NCI-H1694 treated with DMSO at 0.1 percent for 48 hours (cell line): ENCODE results near the gene COPS3.
A peak's percentile ranks its signal among the peaks of the same experiment; 100 is the strongest.
"Not testable (repeated sequence)": the region's sequence is repeated elsewhere in the genome, so short reads cannot be mapped to it uniquely, and the experiment has no call there.

Experiments used
- DNase-seq: peaks from one replicate; lab custom pipeline; 2025; lab: John Stamatoyannopoulos, UW

COPS3 gene

DNA sequence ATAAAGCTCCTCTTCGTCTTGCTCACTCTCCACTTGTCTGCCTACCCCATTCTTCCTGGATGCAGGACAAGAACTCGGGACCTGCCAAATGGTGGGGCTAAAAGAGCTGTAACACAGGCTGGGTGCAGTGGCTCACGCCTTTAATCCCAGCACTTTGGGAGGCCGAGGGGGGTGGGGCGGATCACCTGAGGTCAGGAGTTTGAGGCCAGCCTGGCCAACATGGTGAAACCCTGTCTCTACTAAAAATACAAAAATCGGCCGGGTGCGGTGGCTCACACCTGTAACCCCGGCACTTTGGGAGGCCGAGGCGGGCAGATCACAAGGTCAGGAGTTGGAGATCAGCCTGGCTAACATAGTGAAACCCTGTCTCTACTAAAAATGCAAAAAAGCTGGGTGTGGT lies 20.6 kb upstream of the COPS3 start:
- not testable (repeated sequence) for DNase-seq

DNA sequence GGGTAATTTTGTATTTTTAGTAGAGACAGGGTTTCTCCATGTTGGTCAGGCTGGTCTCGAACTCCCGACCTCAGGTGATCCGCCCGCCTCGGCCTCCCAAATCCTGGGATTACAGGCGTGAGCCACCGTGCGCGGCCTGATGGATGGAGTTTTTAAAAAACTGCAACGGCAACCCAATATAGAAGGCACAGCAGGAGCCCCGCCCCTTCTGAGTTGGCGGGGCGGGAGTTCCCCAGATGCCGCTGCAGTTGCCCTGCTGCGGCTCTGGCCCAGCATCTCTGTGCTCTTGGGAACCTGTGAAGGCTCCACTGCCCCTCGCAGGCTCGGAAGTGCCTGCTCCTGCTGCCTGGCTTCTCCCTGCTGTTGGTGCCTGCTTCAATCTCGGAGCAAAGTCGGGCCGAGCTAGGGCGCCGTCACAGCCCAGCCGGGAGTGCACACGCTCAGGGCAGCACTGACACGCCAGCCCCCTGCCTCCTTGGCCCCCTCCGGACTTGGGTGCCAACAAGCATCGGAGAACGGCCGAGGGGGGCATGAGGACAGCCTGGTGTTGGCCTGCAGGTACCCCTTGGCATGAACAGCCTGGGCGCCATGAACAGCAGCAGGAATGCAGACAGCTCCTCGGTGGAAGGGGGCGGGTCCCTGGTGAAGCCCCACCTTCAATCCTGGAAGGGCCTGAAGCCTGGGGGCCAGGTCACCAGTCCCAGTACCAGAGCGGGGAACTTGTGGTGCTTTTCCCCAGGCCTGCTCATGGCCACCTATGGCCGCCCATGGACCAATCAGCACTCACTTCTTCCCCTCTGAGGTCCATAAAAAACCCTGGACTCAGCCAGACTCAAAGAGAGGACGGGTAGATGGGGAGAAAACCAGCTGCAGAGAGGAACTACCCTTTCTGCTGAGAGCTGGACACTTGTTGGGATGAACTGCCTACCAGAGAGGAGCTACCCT lies 19.9 kb upstream of the COPS3 start:
- no peak for DNase-seq

DNA sequence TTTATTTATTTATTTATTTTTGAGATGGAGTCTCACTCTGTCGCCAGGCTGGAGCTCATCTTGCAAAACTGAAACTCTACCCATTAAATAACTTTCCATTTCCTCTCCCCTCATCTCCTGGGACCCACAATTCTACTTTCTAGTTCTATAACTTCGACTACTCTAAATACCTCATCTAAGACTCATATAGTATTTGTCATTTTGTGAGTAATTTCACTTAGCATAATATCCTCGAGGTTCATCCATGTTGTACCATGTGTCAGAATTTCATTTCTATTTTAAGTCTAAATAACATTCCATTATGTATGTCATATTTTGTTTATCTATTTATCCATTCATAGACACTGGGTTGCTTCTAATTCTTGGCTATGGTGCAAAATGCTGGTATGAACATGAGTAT lies 17.1 kb upstream of the COPS3 start:
- no peak for DNase-seq

DNA sequence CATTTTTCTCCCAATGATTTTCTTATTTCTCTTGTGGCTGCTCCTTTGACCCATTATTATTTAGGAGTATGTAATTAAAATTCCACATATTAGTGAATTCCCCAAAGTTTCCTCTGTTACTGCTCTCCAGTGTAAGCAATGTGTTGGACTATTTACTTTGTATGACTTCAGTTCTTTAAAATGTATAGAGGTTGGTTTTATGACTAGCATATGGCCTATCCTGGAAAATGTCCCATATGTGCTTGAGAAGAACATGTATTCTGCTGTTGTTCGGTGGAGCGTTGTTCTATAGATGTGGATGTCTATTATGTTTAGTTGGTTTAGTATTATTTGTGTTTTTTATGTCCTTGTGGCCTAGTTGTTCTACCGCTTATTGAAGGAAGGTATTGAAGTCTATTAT lies 16.2 kb upstream of the COPS3 start:
- peak; percentile 67 for DNase-seq

DNA sequence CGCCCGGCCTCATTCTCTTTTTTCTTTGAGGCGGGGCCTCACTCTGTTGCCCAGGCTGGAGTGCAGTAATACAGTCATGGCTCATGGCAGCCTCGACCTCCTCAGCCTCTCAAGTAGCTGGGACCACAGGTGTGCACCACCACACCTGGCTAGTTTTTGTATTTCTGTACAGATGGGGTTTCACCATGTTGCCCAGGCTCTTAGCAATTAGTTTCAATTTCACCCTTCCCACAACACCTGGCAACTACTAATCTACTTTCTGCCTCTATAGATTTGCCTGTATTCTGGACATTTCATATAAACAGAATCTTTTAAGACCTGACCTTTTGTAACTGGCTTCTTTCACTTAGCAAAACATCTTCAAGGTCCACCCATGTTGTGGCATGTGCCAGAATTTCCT lies 14.1 kb upstream of the COPS3 start:
- DNase-seq = no peak

DNA sequence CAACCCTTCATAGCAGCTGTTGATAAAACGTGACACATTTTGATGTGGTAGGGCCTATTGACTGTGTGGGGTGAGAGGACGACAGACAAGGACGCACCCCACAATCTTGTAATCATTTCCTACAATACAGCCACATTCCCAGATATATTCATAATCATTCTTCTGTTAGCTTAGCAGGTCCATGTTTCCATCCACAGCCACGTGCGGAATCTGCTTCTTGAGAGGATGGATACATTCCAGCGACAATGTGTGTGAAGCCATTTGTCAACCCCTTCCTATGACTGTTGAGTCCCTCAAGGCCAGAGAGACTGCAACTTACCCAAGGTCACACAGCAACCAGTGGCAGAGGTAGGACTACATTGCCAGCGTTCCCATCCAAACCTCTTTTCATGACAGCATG lies 8.7 kb upstream of the COPS3 start:
- DNase-seq = no peak

DNA sequence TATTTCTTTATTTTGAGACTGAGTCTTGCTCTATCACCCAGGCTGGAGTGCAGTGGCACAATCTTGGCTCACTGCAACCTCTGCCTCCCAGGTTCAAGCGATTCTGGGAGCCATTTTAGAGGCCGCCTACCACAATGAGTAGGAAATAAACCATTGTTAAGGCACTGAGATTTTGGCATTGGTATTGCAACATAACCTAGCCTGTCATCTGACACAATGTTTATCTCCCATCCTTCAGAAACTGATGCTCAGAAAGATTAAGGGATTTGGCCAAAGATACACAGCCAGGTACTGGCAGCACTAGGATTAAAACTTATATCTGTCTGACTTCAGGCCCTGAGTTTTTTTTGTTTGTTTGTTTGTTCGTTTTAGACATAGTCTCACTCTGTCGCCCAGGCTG lies 8.0 kb upstream of the COPS3 start:
- DNase-seq = no peak

DNA sequence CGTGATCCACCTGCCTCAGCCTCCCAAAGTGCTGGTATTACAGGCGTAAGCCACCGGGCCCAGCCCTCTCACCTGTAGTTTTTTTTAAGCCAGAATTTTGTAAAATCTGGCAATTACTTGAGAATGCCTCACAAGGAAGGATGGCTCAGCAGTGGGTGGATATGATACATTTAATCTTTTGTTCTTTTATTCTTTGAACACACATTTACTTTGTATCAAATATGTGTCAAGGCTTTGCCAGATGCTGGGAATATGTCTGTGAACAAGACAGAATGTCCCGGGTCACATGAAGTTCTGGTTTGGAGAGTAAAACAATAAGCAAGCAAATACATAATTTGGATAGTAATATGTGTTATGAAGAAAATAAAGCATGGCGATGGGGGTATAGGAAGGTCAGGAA lies 4.9 kb upstream of the COPS3 start:
- DNase-seq = no peak

DNA sequence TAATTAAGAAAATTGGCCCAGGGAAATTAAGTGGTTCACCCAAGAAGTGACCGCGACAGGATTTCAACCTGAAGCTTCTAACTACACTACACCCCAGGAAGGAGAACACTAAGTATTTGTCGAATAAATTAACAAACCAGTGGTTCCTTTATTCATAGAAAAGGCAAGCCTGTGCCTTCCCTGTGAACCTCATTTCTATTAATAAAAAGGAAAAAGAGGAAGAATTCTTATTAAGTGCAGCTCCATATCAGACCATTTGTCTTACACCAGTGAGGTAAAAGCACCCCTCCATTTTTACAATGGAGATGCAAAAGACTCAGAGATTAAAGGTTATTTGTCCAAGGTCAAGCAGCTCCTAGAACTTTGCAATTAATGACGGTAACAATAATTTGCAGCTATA lies 1.7 kb downstream of the COPS3 start:
- no peak for DNase-seq

DNA sequence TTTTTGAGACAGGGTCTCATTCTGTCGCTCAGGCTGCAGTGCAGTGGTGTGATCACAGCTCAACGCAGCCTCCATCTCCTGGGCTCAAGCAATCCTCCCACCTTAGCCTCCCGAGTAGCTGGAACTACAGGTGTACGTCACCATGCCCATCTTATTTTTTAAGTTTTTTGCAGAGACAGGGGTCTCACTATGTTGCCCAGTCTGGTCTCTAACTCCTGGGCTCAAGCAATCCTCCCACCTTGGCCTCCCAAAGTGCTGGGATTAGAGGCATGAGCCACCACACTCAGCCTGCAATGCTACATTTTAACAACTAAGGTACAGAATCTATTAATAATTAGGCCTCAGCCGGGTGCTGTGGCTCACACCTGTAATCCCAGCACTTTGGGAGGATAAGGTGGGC lies 3.6 kb downstream of the COPS3 start:
- DNase-seq = not testable (repeated sequence)

DNA sequence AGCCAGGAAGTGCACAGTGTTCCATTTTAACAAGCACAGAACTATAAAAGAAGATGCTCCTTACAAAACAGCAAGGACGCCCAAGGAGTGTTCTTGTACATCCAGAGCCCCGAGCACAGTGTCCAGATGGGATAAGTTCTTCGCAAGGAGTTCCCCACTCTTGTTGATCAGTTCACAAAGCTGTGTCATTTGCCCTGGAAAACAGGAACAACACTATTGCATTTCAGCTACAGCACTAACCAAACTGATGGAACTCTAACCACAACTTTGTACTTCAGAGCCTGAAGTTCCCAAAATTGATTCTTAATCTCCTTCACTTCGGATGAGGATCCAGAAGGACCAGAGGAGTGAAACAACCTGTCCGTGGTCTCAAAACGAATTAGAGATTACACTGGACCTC lies 5.1 kb downstream of the COPS3 start:
- DNase-seq = no peak

DNA sequence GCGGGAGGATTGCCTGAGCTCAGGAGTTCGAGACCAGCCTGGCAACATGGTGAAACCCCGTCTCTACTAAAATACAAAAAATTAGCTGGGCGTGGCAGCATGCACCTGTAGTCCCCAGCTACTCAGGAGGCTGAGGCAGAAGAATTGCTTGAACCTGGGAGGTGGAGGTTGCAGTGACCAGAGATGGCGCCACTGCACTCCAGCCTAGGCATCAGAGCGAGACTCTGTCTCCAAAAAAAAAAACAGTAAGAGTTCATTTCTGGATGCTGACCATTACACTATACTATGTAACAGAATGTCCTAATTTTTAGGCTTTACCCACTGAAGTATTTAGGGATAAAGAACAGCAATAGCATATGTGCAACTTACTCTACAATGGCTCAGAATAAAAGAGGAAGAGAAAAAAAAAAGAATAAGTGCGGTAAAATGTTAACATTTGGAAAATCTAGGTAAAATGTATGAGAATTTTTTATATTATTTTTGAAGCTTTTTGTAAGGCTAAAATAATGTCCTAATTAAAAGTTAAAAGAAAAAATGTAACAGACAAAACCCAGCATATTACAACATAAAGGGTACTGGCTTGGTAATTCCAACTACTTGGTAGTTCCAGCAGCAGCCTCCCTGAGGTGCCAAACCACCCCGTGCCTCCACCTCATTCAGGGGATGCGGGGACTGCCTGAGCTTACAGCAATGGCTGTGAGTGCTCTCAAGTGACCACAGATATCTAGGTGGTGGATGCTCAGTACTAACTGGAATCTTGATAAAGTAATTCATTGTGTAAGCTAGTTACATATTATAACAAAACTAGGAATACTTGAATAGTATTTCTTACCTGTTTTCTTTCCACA lies 10.9 kb downstream of the COPS3 start:
- no peak for DNase-seq

DNA sequence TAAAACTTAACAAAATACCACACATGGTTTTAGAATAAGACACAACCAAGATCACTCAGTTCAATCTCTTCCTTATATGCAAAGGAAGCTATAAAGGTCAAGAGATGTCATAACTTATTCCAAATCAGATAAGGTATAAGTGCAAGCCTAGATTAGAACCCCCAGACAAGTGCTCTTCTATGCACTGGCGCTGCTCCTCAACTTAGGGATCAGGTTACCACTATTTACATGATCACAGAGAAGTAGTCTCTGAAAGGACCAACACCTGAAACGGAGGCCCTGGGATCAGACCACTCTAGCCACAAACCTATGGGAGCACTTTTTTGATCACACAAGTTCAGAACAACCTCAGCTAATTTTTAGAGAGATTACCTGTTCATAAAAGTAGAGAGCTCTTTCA lies 16.6 kb downstream of the COPS3 start:
- no peak for DNase-seq

DNA sequence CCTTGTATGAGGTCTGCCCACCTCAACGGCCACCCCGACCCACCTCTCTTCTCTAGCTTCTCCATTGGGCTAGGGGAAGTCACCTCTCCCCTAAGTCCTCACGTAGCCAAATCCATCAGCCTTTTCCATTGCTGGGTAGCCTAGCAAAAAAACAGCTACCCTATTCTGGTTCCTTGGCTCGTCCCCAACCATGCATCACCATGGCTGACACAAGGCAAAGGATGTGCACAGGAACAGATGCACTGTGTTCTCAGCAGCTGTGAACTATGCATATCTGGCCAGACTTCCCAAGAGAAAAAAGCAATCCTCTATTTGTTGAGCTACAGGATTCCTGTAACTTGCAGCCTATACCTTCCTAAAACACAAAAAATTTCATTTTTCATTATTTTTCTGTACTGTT lies 22.0 kb downstream of the COPS3 start:
- peak; percentile 84 for DNase-seq

DNA sequence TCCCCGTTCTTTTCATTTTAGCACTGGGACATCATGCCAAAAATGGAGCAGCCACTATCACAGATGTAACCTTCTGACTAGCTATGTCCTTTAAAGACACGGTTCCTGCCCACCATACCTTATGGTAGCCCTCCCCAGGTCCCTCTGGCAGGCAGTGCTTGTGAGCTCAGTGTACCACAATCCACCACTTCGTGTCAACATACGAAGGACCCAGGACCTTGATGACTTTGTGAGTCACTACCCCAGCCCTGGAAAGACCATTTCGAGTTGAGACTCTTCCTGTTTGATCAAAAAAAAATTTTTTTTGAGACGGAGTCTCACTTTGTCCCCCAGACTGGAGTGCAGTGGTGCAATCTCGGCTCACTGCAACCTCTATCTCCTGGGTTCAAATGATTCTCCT lies 23.0 kb downstream of the COPS3 start:
- DNase-seq = no peak

DNA sequence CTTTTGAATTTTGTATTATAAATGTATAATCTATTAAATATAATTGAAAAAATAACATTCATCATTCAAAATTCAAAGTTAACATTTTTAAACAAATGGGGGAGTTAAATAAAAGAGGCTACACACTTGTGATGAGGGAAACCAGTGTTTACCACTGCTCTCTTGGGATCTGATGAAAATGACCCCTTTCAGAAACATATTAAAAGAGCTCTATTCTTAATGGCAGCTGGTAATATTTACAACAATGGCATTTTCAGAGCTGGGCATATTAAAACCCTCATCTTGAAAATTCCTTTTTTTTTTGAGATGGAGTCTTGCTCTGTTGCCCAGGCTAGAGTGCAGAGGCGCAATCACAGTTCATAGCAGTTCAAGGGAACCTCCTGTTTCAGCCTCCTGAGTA lies 24.7 kb downstream of the COPS3 start:
- no peak for DNase-seq

DNA sequence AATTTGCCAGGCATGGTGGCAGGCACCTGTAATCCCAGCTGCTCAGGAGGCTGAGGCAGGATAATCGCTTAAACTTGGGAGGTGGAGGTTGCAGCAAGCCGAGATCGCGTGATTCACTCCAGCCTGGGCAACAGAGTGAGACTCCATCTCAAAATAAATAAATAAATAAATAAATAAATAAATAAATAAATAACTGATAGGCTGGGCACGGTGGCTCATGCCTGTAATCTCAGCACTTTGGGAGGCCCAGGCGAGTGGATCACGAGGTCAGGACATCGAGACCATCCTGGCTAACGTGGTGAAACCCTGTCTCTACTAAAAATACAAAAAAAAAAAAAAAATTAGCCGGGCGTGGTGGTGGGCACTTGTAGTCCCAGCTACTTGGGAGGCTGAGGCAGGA lies 25.4 kb downstream of the COPS3 start:
- DNase-seq = not testable (repeated sequence)

DNA sequence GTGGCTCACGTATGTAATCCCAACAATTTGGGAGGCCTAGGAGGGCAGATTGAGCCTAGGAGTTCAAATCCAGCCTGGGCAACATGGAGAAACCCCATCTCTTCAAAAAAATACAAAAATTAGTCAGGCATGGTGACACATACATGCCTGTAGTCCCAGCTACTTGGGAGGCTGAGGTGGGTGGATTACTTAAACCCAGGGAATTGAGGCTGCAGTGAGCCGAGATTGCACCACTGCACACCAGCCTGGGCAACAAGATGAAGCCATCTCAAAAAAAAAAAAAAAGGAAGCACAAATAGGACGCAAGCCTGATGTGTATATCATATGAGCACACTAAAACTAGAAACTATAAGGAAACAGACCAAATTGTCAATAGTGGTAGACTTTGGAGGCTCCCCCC lies 27.0 kb downstream of the COPS3 start:
- DNase-seq = no peak

DNA sequence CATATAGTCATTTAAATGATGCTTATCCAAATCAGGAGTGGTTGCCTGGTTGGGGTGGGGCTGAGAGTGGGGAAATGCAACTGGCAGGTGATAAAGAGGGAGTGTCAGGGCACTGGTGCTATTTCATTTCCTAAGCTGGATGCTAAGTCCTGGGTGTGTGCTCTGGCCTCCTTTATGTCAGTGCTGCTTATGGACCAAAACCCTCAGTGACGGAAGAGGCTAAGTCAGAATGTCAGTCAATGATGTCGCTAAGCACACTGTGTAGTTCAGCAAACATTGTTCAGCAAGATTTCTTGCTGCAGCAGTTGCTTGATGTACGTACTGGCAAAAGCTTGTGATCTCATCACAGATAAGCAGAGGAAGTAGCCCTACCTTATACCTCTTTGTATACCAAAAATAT lies 27.6 kb downstream of the COPS3 start:
- no peak for DNase-seq

DNA sequence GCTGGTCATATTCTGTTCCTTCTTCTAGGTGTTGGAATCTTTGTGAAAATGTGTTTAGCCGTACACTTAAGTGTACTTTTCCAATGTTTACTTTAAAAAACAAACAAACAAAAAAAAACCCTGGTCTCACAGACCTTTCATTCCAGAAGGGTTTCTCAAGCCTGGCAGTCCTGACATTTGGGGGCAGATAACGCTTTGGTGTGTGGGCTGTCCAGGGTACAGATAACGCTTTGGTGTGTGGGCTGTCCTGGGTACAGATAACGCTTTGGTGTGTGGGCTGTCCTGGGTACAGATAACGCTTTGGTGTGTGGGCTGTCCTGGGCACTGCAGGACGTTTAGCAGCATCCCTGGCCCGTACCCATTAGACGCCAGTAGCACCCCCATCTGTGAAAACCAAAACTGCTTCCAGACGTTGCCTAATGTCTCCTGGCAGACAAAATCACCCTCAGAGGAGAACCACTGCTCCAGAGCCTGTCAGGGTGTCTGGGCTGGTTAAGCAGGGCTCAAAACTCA lies 28.8 kb downstream of the COPS3 start:
- no peak for DNase-seq

DNA sequence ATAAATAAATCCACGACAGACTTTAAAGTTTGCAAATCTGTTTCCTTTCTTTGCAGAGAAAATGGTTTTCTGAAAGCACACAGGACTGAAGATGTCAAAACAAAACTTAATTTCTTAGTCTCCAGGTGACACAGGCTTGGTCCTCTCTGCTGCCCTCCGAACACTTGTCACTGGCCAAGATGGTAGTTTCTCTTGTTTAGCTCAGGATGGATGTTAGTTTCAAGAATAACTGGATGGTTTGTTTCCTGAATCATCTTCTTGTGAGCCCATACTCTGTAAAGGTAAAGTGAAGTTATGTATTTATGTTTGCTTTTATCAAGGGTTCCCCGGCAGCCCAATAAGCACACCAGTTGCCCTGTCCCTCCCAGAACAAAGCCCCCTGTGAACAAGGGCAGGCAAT lies 34.2 kb downstream of the COPS3 start:
- no peak for DNase-seq

DNA sequence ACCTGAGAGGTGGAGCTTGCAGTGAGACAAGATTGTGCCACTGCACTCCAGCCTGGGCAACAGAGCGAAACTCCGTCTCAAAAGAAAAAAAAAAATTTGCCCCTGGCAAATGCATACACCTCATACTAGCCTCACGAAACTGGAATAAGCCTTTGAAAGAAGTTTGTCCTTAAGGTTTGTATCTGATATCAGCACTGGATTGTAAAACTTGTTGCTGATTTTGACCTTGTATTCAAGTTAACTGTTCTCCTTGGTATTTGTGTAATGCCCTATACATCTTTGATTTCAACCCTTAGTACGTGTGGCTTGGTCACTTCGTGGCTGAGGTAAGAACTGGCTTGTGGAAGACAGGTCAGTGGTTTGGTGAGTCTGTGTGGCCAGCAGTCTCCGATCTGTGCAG lies 37.9 kb downstream of the COPS3 start:
- DNase-seq = no peak

DNA sequence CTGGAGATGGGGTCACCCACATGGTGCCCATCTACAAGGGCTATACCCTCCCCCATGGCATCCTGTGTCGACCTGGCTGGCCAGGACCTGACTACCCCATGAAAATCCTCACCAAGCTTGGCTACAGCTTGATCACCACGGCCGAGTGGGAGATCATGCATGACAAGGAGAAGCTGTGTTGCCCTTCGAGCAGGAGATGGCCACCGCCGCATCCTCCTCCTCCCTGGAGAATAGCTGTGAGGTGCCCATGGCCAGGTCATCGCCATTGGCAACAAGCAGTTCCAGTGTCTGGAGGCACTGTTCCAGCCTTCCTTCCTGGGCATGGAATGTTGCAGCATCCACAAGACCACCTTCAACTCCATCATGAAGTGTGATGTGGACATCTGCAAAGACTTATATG lies 38.8 kb downstream of the COPS3 start:
- no peak for DNase-seq
